GM12878 (cell line): Measurements from ENCODE around the gene GMCL1. TPM values are rescaled to one million over a fixed set of nuclear protein-coding genes. Genes with fewer than 3 reads are reported as not detected.

Experiments used
- ATAC-seq: fragments of 200-7000 bp; cut with Tn5 transposase; 3 replicates; pipeline ENCODE4 v1.9.1; 2020; ENCODE audit warnings: mild to moderate bottlenecking, moderate library complexity
- BruUV-seq: library from RNA; stranded (reverse); fragments of 400-500 nt; replicated peaks from 2 replicates; lab custom pipeline; 2021; lab: Mats Ljungman, UMichigan
- CTCF ChIA-PET: fragments of 300-600 bp; sonication (Branson Sonifier 250); formaldehyde crosslinking; extraction: SDS; loops from one replicate; lab custom pipeline; 2021; ENCODE audit warnings: inconsistent platforms; lab: Yijun Ruan, JAX
- POLR2A ChIA-PET: fragments of 350-600 bp; formaldehyde crosslinking; extraction: SDS; loops from one replicate; lab custom pipeline; 2021; ENCODE audit warnings: inconsistent platforms; lab: Charles Lee
- RAD21 ChIA-PET: fragments of 300-600 bp; sonication (Branson Sonifier 250); formaldehyde crosslinking; loops from one replicate; lab custom pipeline; 2023; ENCODE audit warnings: antibody characterized with exemption; ENCODE audit not compliant: unreplicated experiment; lab: Charles Lee
- SMC1A ChIA-PET: fragments of 300-600 bp; sonication (Branson Sonifier 250); formaldehyde crosslinking; loops from one replicate; lab custom pipeline; 2023; ENCODE audit not compliant: unreplicated experiment, uncharacterized antibody; lab: Charles Lee
- DNase-seq: peaks from one replicate; pipeline ENCODE4 v3.0.0-alpha.2; 2011; ENCODE audit warnings: low read depth, low spot score
- FAIRE-seq: peaks from 3 replicates; lab custom pipeline; 2011; peaks lifted over from hg19 to GRCh38; lab: Jason Lieb, UNC
- H2AFZ ChIP-seq: 2 replicates; pipeline ENCODE4 v1.6.0; 2011; ENCODE audit warnings: low read depth, low read length, control low read depth; ENCODE audit not compliant: control insufficient read depth
- H3K27ac ChIP-seq: 2 replicates; pipeline ENCODE4 v1.5.1; 2011; ENCODE audit warnings: control low read depth; ENCODE audit not compliant: control insufficient read depth, insufficient read depth
- H3K27me3 ChIP-seq, 2 experiments: replicated peaks in 1 of 2; 2 replicates each; pipeline versions ENCODE4 v1.6.0 to v1.6.1; 2011; ENCODE audit warnings: low read length in 1 of 2; ENCODE audit not compliant: control insufficient read depth in 2 of 2, insufficient read depth in 2 of 2
- H3K36me3 ChIP-seq, 2 experiments: 2 replicates each; pipeline ENCODE4 v1.5.1; 2011; ENCODE audit warnings: low read length in 1 of 2; ENCODE audit not compliant: control insufficient read depth in 2 of 2, insufficient read depth in 2 of 2
- H3K4me1 ChIP-seq: 2 replicates; pipeline ENCODE4 v1.6.1; 2011; ENCODE audit warnings: mild to moderate bottlenecking, low read length, moderate library complexity, mixed read lengths; ENCODE audit not compliant: control insufficient read depth, insufficient read depth
- H3K4me2 ChIP-seq: 2 replicates; pipeline ENCODE4 v1.6.0; 2011; ENCODE audit warnings: control low read depth; ENCODE audit not compliant: control insufficient read depth, insufficient read depth
- H3K4me3 ChIP-seq: fragments of 200-600 bp; sonication (generic); 2 replicates; pipeline ENCODE4 v1.5.1; 2016
- H3K79me2 ChIP-seq: 2 replicates; pipeline ENCODE4 v1.6.0; 2011; ENCODE audit warnings: low read length; ENCODE audit not compliant: control insufficient read depth, insufficient read depth
- H3K9ac ChIP-seq: 2 replicates; pipeline ENCODE4 v1.8.0; 2011; ENCODE audit warnings: low read length, control low read depth, mixed read lengths; ENCODE audit not compliant: control insufficient read depth, insufficient read depth
- H3K9me3 ChIP-seq: replicated peaks from 3 replicates; pipeline ENCODE4 v1.5.1; 2011; ENCODE audit warnings: mild to moderate bottlenecking, low read length; ENCODE audit not compliant: control insufficient read depth, insufficient read depth
- H4K20me1 ChIP-seq: 2 replicates; pipeline ENCODE4 v1.6.0; 2011; ENCODE audit not compliant: control insufficient read depth, insufficient read depth
- ASH2L ChIP-seq: fragments of 300-600, 200-600 bp; sonication (generic); IDR thresholded peaks from 2 replicates; pipeline ENCODE4 v1.6.1; 2017; ENCODE audit warnings: low read depth, mild to moderate bottlenecking, borderline replicate concordance
- CEBPB ChIP-seq, 2 experiments: fragments of 150-350 bp in 1 of 2; IDR thresholded peaks; 2 replicates each; pipeline ENCODE4 v1.6.1; 2012 to 2014; ENCODE audit warnings: low read depth in 2 of 2, low read length in 2 of 2, borderline replicate concordance in 1 of 2, inconsistent platforms in 1 of 2
- FOS ChIP-seq: IDR thresholded peaks from 3 replicates; pipeline ENCODE4 v1.6.1; 2011; ENCODE audit warnings: borderline replicate concordance; ENCODE audit not compliant: insufficient read length; ENCODE audit errors: extremely low read depth
- KAT2A ChIP-seq: conservative IDR thresholded peaks from 2 replicates; pipeline ENCODE4 v1.6.1; 2011; ENCODE audit warnings: low read depth, low read length; ENCODE audit not compliant: control insufficient read depth
- RCOR1 ChIP-seq: conservative IDR thresholded peaks from 2 replicates; pipeline ENCODE4 v1.6.1; 2012; ENCODE audit warnings: low read depth, low read length, improper control_type of control experiment
- SMAD5 ChIP-seq: IDR thresholded peaks from 2 replicates; pipeline ENCODE4 v1.6.1; 2016; ENCODE audit warnings: antibody characterized with exemption, low read depth
- TCF7 ChIP-seq: IDR thresholded peaks from 2 replicates; pipeline ENCODE4 v1.6.1; 2014; ENCODE audit warnings: antibody characterized with exemption, borderline replicate concordance
- WGBS: methylation state at CpG from one replicate; pipeline ENCODE4 v1.1.6; 2016; ENCODE audit warnings: low lambda C conversion rate; ENCODE audit not compliant: insufficient replicate concordance, insufficient coverage; ENCODE audit errors: missing lambda C conversion rate; 5-methylcytosine and 5-hydroxymethylcytosine counted together
- in situ Hi-C: fragments of 300-500 bp; cut with MboI; formaldehyde crosslinking; loops from 9 replicates; pipeline ENCODE4 v1.14.3; 2018; ENCODE audit warnings: mixed read lengths
- intact Hi-C: fragments of 100-400 bp; cut with micrococcal nuclease; formaldehyde crosslinking; loops from one replicate; pipeline ENCODE4 v1.14.2; 2022; ENCODE audit not compliant: unreplicated experiment
- polyA plus RNA-seq, 11 experiments: library from polyadenylated mRNA; depleted of rRNA in 4 of 11; unstranded in 6 of 11; stranded (reverse) in 5 of 11; fragments of >200 nt; fragmentation: Nextera tagmentation in 4 of 11; fragmentation: Illumina TruSeq in 1 of 11; extraction: Ambion mirVana in 4 of 11; extraction: Trizol in 1 of 11; gene quantifications; 1 replicate in 1 of 11; 2 replicates in 10 of 11; pipeline versions ENCODE4 v1.2.1 to v1.2.3, GENCODE V29; 2011 to 2016; ENCODE audit warnings: inconsistent platforms in 2 of 11, missing spikeins in 2 of 11, low read depth in 1 of 11
- total RNA-seq, 4 experiments: library from RNA; depleted of rRNA in 3 of 4; stranded (reverse); fragments of >200 nt in 3 of 4; fragmentation: Illumina TruSeq in 1 of 4; extraction: Trizol in 1 of 4; gene quantifications; 2 replicates each; pipeline versions ENCODE4 v1.2.1 to v1.2.3, GENCODE V29; 2013 to 2021
- TF ChIP-seq, protein P1 (sequence below): fragments of 450-650 bp; IDR thresholded peaks from 2 replicates; pipeline ENCODE4 v1.6.1; 2017; ENCODE audit warnings: mild to moderate bottlenecking

The GMCL1 gene
- total and polyA plus RNA-seq, 10 of the 15 experiments (the other 5 are each of a cell fraction or from before 2014, with no cell fraction given): 3.7 to 21.4 (median 12.3) TPM

DNA sequence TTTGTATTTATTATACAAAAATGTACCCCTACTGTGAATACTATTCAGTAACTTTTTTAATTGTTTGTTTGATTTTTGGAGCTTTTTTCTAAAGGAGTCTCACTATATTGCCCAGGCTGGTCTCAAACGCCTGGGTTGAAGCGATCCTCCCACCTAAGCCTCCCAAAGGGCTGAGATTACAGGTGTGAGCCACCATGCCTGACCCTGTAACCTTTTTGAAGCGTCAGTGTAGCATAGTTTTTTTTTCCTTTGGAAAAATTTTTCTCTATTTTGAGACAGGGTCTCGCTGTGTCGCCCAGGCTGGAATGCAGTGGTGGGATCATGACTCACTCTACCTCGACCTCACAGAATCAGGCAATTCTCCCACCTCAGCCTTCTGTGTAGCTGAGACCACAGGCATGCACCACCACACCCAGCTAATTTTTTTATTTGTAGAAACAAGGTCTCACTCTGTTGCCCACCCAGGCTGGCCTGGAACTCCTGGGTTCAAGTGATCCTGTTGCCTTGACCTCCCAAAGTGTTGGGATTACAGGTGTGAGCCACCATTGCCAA, 2.0 kb downstream of the GMCL1 start:
- intact Hi-C loops (loop anchor here (5.0 kb wide), 1 partner anchor 109 kb away; no protein-coding TSS in a partner anchor), in situ Hi-C loops (no loop called here)
- CTCF ChIA-PET: interaction anchor here (1.2 to 1.6 kb wide), 2 partner anchors 80 to 107 kb away, joined by 4 to 8 read pairs; no protein-coding TSS in a partner anchor
- Histone ChIP-seq H2AFZ (no peak overlapping the region), H3K4me2 (peak overlapping the region; percentile 77), H3K27ac (no peak overlapping the region), H3K4me3 (peak overlapping the region; percentile 63), H3K9ac (no peak overlapping the region), H3K36me3 (no peaks in the 10 kb centered on the region), H3K9me3 (no peaks in the 10 kb centered on the region), H3K27me3 (no peaks in the 10 kb centered on the region), H3K4me1 (peaks cover 3% of the 10 kb centered on the region), H3K79me2 (peaks cover 63% of the 10 kb centered on the region), H4K20me1 (no peaks in the 10 kb centered on the region)
- POLR2A ChIA-PET: interaction anchor here (0.7 to 1.9 kb wide), 3 partner anchors 25 to 300 kb away, joined by 3 to 4 read pairs (median 3); no protein-coding TSS in a partner anchor
- RAD21 ChIA-PET: interaction anchor here (1.3 kb wide), 1 partner anchor 107 kb away, joined by 11 read pairs; no protein-coding TSS in a partner anchor
- WGBS: 92% methylated on average over 6 of the region's 6 CpGs
- SMC1A ChIA-PET: interaction anchor here (1.0 to 1.6 kb wide), 2 partner anchors 41 to 360 kb away, joined by 3 to 5 read pairs; partner anchors contain the start of gene C2orf42
- no TSS peak for BruUV-seq
- TF ChIP-seq KAT2A (no peak), RCOR1 (no peak), FOS (no peak), SMAD5 (no peak), ASH2L (no peak), TCF7 (no peak), CEBPB (IDR thresholded peaks at IDR 0.05; ENCODE audit: borderline replicate concordance in 1 of 2, low read depth in 2 of 2, low read length in 2 of 2) (no peak)
- TF ChIP-seq, protein P1, sequence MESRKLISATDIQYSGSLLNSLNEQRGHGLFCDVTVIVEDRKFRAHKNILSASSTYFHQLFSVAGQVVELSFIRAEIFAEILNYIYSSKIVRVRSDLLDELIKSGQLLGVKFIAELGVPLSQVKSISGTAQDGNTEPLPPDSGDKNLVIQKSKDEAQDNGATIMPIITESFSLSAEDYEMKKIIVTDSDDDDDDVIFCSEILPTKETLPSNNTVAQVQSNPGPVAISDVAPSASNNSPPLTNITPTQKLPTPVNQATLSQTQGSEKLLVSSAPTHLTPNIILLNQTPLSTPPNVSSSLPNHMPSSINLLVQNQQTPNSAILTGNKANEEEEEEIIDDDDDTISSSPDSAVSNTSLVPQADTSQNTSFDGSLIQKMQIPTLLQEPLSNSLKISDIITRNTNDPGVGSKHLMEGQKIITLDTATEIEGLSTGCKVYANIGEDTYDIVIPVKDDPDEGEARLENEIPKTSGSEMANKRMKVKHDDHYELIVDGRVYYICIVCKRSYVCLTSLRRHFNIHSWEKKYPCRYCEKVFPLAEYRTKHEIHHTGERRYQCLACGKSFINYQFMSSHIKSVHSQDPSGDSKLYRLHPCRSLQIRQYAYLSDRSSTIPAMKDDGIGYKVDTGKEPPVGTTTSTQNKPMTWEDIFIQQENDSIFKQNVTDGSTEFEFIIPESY: no peak
- DNase-seq (no peak), ATAC-seq (no peak), FAIRE-seq (no peak)
